ENCODE measurements around the gene SMIM1. TPM values are rescaled to one million over a fixed set of nuclear protein-coding genes. Genes with fewer than 3 reads are reported as not detected.

The SMIM1 gene
- total and polyA plus RNA-seq, 9 of the 15 experiments (the other 6 are each of a cell fraction or from before 2014, with no cell fraction given), result 2.3 to 125 (median 24.3) TPM

DNA sequence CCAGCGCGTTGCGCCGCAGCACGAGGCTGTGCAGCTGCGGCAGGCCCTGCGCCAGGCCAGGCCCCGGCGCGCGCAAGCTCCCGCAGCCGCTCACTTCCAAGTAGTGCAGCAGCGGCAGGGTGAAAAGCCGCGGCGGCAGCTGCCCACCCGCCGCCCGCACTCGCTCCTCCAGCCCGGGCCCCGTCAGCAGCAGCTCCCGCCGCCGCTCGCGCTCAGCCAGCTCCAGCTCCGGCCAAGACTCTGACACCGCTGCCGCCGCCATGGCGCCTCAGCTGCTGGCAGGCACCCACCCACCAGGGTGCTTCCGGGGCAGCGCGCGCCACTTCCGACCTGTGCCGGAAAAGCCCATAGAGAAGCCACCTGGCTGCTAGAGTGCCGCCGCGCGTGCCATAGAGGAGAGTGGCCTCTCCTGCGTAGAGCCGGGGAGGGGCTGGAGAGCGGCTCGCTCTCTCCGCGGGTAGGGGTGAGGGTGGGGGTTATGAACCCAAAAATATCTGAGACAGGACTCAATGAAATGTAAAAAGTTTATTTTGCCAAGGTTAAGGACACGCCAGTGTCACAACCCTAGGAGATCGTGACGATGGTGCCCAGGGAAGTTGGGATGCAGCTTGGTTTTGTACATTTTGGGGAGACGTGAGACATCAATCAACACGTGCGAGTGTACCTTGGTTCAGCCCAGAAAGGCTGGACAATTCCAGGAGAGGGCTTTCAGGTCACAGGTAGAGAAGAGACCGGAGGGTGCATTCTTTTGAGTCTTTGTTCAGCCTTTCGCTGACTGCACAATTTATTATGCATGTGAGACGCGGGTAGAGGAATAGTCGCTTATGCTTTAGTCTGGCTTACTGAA lies 23.9 kb downstream of the SMIM1 start, which contains the start of gene LRRC47 (continued):
- TF ChIP-seq, protein P1, sequence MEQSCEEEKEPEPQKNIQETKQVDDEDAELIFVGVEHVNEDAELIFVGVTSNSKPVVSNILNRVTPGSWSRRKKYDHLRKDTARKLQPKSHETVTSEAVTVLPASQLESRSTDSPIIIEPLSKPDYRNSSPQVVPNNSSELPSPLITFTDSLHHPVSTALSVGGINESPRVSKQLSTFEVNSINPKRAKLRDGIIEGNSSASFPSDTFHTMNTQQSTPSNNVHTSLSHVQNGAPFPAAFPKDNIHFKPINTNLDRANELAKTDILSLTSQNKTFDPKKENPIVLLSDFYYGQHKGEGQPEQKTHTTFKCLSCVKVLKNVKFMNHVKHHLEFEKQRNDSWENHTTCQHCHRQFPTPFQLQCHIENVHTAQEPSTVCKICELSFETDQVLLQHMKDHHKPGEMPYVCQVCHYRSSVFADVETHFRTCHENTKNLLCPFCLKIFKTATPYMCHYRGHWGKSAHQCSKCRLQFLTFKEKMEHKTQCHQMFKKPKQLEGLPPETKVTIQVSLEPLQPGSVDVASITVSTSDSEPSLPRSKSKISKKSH (CRISPR knock-in tag; IDR thresholded peaks at IDR 0.05), result no peak
- no peak for TF ChIP-seq TFAM (CRISPR knock-in tag; conservative IDR thresholded peaks at IDR 0.05)
- TF ChIP-seq ZFP30 (CRISPR knock-in tag; IDR thresholded peaks at IDR 0.05; ENCODE audit: borderline replicate concordance), result no peak
- TF ChIP-seq, protein P2, sequence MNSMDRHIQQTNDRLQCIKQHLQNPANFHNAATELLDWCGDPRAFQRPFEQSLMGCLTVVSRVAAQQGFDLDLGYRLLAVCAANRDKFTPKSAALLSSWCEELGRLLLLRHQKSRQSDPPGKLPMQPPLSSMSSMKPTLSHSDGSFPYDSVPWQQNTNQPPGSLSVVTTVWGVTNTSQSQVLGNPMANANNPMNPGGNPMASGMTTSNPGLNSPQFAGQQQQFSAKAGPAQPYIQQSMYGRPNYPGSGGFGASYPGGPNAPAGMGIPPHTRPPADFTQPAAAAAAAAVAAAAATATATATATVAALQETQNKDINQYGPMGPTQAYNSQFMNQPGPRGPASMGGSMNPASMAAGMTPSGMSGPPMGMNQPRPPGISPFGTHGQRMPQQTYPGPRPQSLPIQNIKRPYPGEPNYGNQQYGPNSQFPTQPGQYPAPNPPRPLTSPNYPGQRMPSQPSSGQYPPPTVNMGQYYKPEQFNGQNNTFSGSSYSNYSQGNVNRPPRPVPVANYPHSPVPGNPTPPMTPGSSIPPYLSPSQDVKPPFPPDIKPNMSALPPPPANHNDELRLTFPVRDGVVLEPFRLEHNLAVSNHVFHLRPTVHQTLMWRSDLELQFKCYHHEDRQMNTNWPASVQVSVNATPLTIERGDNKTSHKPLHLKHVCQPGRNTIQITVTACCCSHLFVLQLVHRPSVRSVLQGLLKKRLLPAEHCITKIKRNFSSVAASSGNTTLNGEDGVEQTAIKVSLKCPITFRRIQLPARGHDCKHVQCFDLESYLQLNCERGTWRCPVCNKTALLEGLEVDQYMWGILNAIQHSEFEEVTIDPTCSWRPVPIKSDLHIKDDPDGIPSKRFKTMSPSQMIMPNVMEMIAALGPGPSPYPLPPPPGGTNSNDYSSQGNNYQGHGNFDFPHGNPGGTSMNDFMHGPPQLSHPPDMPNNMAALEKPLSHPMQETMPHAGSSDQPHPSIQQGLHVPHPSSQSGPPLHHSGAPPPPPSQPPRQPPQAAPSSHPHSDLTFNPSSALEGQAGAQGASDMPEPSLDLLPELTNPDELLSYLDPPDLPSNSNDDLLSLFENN (IDR thresholded peaks at IDR 0.05; ENCODE audit: low read depth in 2 of 2, low read length in 2 of 2), result peak in 1 of 2 experiments; percentile 75; a peak in 2 of 4 replicates
- TF ChIP-seq TBP (optimal IDR thresholded peaks at IDR 0.05; ENCODE audit: low read depth, low read length), result peak; percentile 83
- no peak for TF ChIP-seq ZNF3 (CRISPR knock-in tag; IDR thresholded peaks at IDR 0.05)
- no peak for TF ChIP-seq ZBTB8A (IDR thresholded peaks at IDR 0.05; ENCODE audit: partially characterized antibody)
- peak; percentile 46 for TF ChIP-seq MAFF (IDR thresholded peaks at IDR 0.05; ENCODE audit: low read length)
- TF ChIP-seq, protein P3, sequence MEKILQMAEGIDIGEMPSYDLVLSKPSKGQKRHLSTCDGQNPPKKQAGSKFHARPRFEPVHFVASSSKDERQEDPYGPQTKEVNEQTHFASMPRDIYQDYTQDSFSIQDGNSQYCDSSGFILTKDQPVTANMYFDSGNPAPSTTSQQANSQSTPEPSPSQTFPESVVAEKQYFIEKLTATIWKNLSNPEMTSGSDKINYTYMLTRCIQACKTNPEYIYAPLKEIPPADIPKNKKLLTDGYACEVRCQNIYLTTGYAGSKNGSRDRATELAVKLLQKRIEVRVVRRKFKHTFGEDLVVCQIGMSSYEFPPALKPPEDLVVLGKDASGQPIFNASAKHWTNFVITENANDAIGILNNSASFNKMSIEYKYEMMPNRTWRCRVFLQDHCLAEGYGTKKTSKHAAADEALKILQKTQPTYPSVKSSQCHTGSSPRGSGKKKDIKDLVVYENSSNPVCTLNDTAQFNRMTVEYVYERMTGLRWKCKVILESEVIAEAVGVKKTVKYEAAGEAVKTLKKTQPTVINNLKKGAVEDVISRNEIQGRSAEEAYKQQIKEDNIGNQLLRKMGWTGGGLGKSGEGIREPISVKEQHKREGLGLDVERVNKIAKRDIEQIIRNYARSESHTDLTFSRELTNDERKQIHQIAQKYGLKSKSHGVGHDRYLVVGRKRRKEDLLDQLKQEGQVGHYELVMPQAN (IDR thresholded peaks at IDR 0.05; ENCODE audit: borderline replicate concordance), result peak; percentile 83; the same call in 1 of the 2 replicates
- peak; percentile 84 for TF ChIP-seq XRCC5 (IDR thresholded peaks at IDR 0.05; ENCODE audit: low read depth, low read length)
- TF ChIP-seq ZNF347 (CRISPR knock-in tag; IDR thresholded peaks at IDR 0.05; ENCODE audit: low read depth), result no peak
- no peak for TF ChIP-seq EWSR1 (IDR thresholded peaks at IDR 0.05; ENCODE audit: borderline replicate concordance, low read depth, partially characterized antibody)
- TF ChIP-seq CXXC5 (CRISPR knock-in tag; IDR thresholded peaks at IDR 0.05), result peak; percentile 83
- TF ChIP-seq, protein P4, sequence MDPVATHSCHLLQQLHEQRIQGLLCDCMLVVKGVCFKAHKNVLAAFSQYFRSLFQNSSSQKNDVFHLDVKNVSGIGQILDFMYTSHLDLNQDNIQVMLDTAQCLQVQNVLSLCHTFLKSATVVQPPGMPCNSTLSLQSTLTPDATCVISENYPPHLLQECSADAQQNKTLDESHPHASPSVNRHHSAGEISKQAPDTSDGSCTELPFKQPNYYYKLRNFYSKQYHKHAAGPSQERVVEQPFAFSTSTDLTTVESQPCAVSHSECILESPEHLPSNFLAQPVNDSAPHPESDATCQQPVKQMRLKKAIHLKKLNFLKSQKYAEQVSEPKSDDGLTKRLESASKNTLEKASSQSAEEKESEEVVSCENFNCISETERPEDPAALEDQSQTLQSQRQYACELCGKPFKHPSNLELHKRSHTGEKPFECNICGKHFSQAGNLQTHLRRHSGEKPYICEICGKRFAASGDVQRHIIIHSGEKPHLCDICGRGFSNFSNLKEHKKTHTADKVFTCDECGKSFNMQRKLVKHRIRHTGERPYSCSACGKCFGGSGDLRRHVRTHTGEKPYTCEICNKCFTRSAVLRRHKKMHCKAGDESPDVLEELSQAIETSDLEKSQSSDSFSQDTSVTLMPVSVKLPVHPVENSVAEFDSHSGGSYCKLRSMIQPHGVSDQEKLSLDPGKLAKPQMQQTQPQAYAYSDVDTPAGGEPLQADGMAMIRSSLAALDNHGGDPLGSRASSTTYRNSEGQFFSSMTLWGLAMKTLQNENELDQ (CRISPR knock-in tag; IDR thresholded peaks at IDR 0.05; ENCODE audit: borderline replicate concordance), result no peak
- peak; percentile 73 for TF ChIP-seq KDM5B (IDR thresholded peaks at IDR 0.05; ENCODE audit: insufficient replicate concordance, low read depth, low read length)
- TF ChIP-seq RCOR1 (IDR thresholded peaks at IDR 0.05; ENCODE audit: borderline replicate concordance in 1 of 2, low read depth in 2 of 2, low read length in 2 of 2), result peak in 1 of 2 experiments; percentile 79; a peak in 2 of 4 replicates
- TF ChIP-seq ZNF695 (CRISPR knock-in tag; IDR thresholded peaks at IDR 0.05), result no peak
